Rectal smooth muscle tissue (tissue), 1 donor: ENCODE data around the gene TNXB.
"Not testable (repeated sequence)": the region's sequence is repeated elsewhere in the genome, so short reads cannot be mapped to it uniquely, and the experiment has no call there.

ENCODE experiments used
- H3K27ac ChIP-seq: one replicate; pipeline ENCODE4 v1.7.0; 2013; ENCODE audit warnings: low read depth, low read length, inconsistent platforms
- H3K27me3 ChIP-seq: one replicate; pipeline ENCODE4 v1.7.0; 2013; ENCODE audit warnings: low read length; ENCODE audit not compliant: control insufficient read depth, insufficient read depth
- H3K36me3 ChIP-seq: one replicate; pipeline ENCODE4 v1.7.0; 2013; ENCODE audit warnings: low read length; ENCODE audit not compliant: control insufficient read depth, insufficient read depth
- H3K4me1 ChIP-seq: one replicate; pipeline ENCODE4 v1.7.0; 2013; ENCODE audit warnings: low read length; ENCODE audit not compliant: control insufficient read depth, insufficient read depth
- H3K4me3 ChIP-seq: one replicate; pipeline ENCODE4 v1.7.0; 2013; ENCODE audit warnings: low read length
- H3K9ac ChIP-seq: one replicate; pipeline ENCODE4 v1.7.0; 2013; ENCODE audit warnings: low read length

Gene TNXB

GRCh38 chr6:32041050-32041321, 68.2 kb downstream of the TNXB start:
- not testable (repeated sequence) for H3K4me1 ChIP-seq

GRCh38 chr6:32040299-32041049, 68.7 kb downstream of the TNXB start:
- not testable (repeated sequence) for H3K36me3 ChIP-seq, H3K27ac ChIP-seq, H3K27me3 ChIP-seq, H3K9ac ChIP-seq, H3K4me1 ChIP-seq, H3K4me3 ChIP-seq

More at GRCh38 chr6:32041050-32041321, 68.2 kb downstream of the TNXB start:
- H3K36me3 ChIP-seq, H3K27ac ChIP-seq, H3K9ac ChIP-seq, H3K27me3 ChIP-seq, H3K4me3 ChIP-seq: not testable (repeated sequence)

- H3K27ac ChIP-seq, H3K4me3 ChIP-seq, H3K27me3 ChIP-seq, H3K9ac ChIP-seq, H3K4me1 ChIP-seq, H3K36me3 ChIP-seq: not testable (repeated sequence)
Observed at GRCh38 chr6:32039321-32040274, 69.5 kb downstream of the TNXB start.

- H3K27ac ChIP-seq, H3K4me1 ChIP-seq, H3K4me3 ChIP-seq: not testable (repeated sequence)
Observed at GRCh38 chr6:32038878-32039277, 70.3 kb downstream of the TNXB start.

GRCh38 chr6:32037598-32038524, 71.3 kb downstream of the TNXB start, which contains the start of gene CYP21A2:
CYP21A2 (plus strand) TSS chr6:32038415; CDS start chr6:32038423, 8 bp downstream.
- H3K36me3 ChIP-seq, H3K4me3 ChIP-seq, H3K9ac ChIP-seq, H3K4me1 ChIP-seq, H3K27me3 ChIP-seq, H3K27ac ChIP-seq: not testable (repeated sequence)

More at GRCh38 chr6:32038878-32039277, 70.3 kb downstream of the TNXB start:
- not testable (repeated sequence) for H3K27me3 ChIP-seq, H3K36me3 ChIP-seq, H3K9ac ChIP-seq

- H3K4me1 ChIP-seq, H3K36me3 ChIP-seq, H3K4me3 ChIP-seq, H3K27me3 ChIP-seq, H3K9ac ChIP-seq, H3K27ac ChIP-seq: not testable (repeated sequence)
Observed at GRCh38 chr6:32037136-32037535, 72.0 kb downstream of the TNXB start.

GRCh38 chr6:32035283-32036013, 73.7 kb downstream of the TNXB start:
- H3K4me3 ChIP-seq, H3K4me1 ChIP-seq, H3K27ac ChIP-seq, H3K27me3 ChIP-seq, H3K36me3 ChIP-seq, H3K9ac ChIP-seq: not testable (repeated sequence)

- not testable (repeated sequence) for H3K36me3 ChIP-seq, H3K27me3 ChIP-seq, H3K9ac ChIP-seq, H3K4me3 ChIP-seq, H3K27ac ChIP-seq, H3K4me1 ChIP-seq
Observed at GRCh38 chr6:32029553-32029952, 79.6 kb downstream of the TNXB start.

GRCh38 chr6:32028631-32029030, 80.5 kb downstream of the TNXB start:
- not testable (repeated sequence) for H3K27me3 ChIP-seq, H3K4me1 ChIP-seq, H3K36me3 ChIP-seq, H3K9ac ChIP-seq, H3K27ac ChIP-seq, H3K4me3 ChIP-seq

GRCh38 chr6:32022100-32022499, 87.0 kb downstream of the TNXB start:
- H3K27me3 ChIP-seq, H3K27ac ChIP-seq, H3K9ac ChIP-seq, H3K4me3 ChIP-seq, H3K4me1 ChIP-seq, H3K36me3 ChIP-seq: not testable (repeated sequence)

- H3K27ac ChIP-seq, H3K9ac ChIP-seq, H3K4me3 ChIP-seq, H3K4me1 ChIP-seq, H3K27me3 ChIP-seq, H3K36me3 ChIP-seq: not testable (repeated sequence)
Observed at GRCh38 chr6:32014547-32014946, 94.6 kb downstream of the TNXB start, which contains the start of gene C4B. C4B (plus strand) TSS chr6:32014795; CDS start chr6:32014846, 51 bp downstream.
